Right lobe of liver (tissue), 4 donors: Measurements from ENCODE around the gene ARL3.

ENCODE experiments used
- CTCF ChIP-seq, 4 donors: fragments of 200-600 bp in 3 of 4; fragments of 450-650 bp in 1 of 4; IDR thresholded peaks; one replicate each; pipeline versions ENCODE4 v1.5.1 to v1.8.0; 2016 to 2022; ENCODE audit warnings: antibody characterized with exemption in 4 of 4, mild to moderate bottlenecking in 2 of 4
- POLR2A ChIP-seq: fragments of 450-650 bp; IDR thresholded peaks from one replicate; pipeline ENCODE4 v1.6.1; 2017; ENCODE audit warnings: antibody characterized with exemption, mild to moderate bottlenecking
- donor health status: DM: no; HTN: no; CAD: no.
- donor health status: DM: no; HTN: no; CAD: no.
- donor health status: DM: no; HTN: yes; CAD: no.

DNA sequence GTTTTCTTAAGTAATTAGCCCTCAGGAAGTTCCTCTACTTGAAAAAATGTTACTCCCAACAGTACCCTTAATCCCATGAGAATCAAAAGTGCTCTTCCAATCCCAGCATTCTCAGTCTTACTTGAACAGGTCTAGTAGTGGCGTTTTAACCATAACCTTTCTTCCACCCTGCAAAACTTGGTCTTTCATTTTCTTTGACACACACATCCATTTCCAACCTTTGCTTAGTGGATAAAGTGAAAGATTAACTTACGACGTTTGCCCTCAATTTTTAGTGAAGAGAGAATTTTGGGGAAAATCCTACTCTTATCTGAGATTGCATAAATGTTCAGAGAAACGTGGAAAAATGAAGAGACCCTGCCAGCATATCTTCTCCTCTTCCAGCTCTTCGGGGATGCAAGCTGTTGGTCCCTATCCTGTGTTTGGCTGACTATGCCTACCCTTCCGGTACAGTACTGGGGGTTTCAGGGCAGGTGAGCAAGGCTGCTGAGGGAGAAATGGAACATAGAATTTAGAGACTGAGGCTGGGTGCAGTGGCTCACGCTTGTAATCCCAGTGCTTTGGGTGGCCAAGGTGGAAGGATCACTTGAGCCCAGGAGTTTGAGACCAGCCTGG, 48.3 kb upstream of the ARL3 start:
- TF ChIP-seq CTCF (IDR thresholded peaks at IDR 0.05): no peak
- no peak for TF ChIP-seq POLR2A
